Effector CD4-positive, alpha-beta T cell (primary cell): ENCODE measurements around the gene PRKAG2.

ENCODE experiments used
- DNase-seq: peaks from one replicate; pipeline ENCODE4 v3.0.0-alpha.2; 2020

The PRKAG2 gene

GRCh38 chr7:151570366-151570915, 306.5 kb downstream of the PRKAG2 start:
- DNase-seq, result no peak

GRCh38 chr7:151568956-151569940, 307.7 kb downstream of the PRKAG2 start:
- no peak for DNase-seq

- no peak for DNase-seq
Measured at GRCh38 chr7:151566897-151567320, 310.0 kb downstream of the PRKAG2 start.

GRCh38 chr7:151565541-151565940, 311.4 kb downstream of the PRKAG2 start:
- no peak for DNase-seq

GRCh38 chr7:151560243-151560642, 316.7 kb downstream of the PRKAG2 start:
- DNase-seq, result no peak

- DNase-seq, result no peak
Measured at GRCh38 chr7:151559557-151560183, 317.2 kb downstream of the PRKAG2 start.

GRCh38 chr7:151558575-151558974, 318.3 kb downstream of the PRKAG2 start:
- no peak for DNase-seq

- DNase-seq, result no peak
Measured at GRCh38 chr7:151556592-151556991, 320.3 kb downstream of the PRKAG2 start.

- DNase-seq, result no peak
Measured at GRCh38 chr7:151553356-151553755, 323.6 kb downstream of the PRKAG2 start.

GRCh38 chr7:151552352-151553028, 324.4 kb downstream of the PRKAG2 start:
- DNase-seq, result no peak

- DNase-seq, result no peak
Measured at GRCh38 chr7:151551820-151552219, 325.1 kb downstream of the PRKAG2 start.

GRCh38 chr7:151550656-151551286, 326.1 kb downstream of the PRKAG2 start:
- no peak for DNase-seq

GRCh38 chr7:151549644-151550043, 327.3 kb downstream of the PRKAG2 start:
- no peak for DNase-seq

GRCh38 chr7:151549083-151549482, 327.8 kb downstream of the PRKAG2 start:
- DNase-seq, result no peak

GRCh38 chr7:151544183-151544582, 332.7 kb downstream of the PRKAG2 start:
- no peak for DNase-seq

GRCh38 chr7:151542606-151543130, 334.2 kb downstream of the PRKAG2 start:
- DNase-seq, result no peak

GRCh38 chr7:151541709-151542499, 335.0 kb downstream of the PRKAG2 start:
- no peak for DNase-seq

GRCh38 chr7:151540146-151540545, 336.8 kb downstream of the PRKAG2 start:
- DNase-seq, result no peak

- no peak for DNase-seq
Measured at GRCh38 chr7:151539088-151539671, 337.7 kb downstream of the PRKAG2 start.

- DNase-seq, result no peak
Measured at GRCh38 chr7:151537818-151538561, 338.9 kb downstream of the PRKAG2 start.
